ENCODE measurements around the gene TLL1.

- TF ChIP-seq CTCF (conservative IDR thresholded peaks at IDR 0.05) (no peak), EZH2 (IDR thresholded peaks at IDR 0.05; ENCODE audit: low read depth) (no peak)
Measured at GRCh38 chr4:165879641-165880040, 6.6 kb downstream of the TLL1 start.

All from PC-9 (cell line).